Naive thymus-derived CD8-positive, alpha-beta T cell (primary cell): Measurements from ENCODE around the gene WDR1. TPM values are rescaled to one million over a fixed set of nuclear protein-coding genes. Genes with fewer than 3 reads are reported as not detected.
A peak's percentile ranks its signal among the peaks of the same experiment; 100 is the strongest.

Experiments used
- ATAC-seq, 2 donors: fragments of 150-1000 bp; cut with Tn5 transposase in 1 of 2; sonication (Bioruptor Pico), chemical (Tn5 transposase) in 1 of 2; 1 replicate in 1 of 2; 2 replicates in 1 of 2; pipeline ENCODE4 v1.10.0; 2021; ENCODE audit warnings: mild to moderate bottlenecking in 2 of 2, moderate library complexity in 2 of 2
- POLR2A ChIA-PET: fragments of 350-600 bp; sonication (Branson Sonifier 250); formaldehyde crosslinking; loops from one replicate; lab custom pipeline; 2021; ENCODE audit warnings: antibody characterized with exemption; lab: Charles Lee
- DNase-seq, 10 donors: peaks; one replicate each; pipeline versions ENCODE4 v3.0.0 to v3.0.0-alpha.2; 2020 to 2022
- H3K27ac Mint-ChIP-seq, 10 donors: one replicate each; pipeline ENCODE4 v1.8.0; 2020 to 2022; ENCODE audit warnings: mild to moderate bottlenecking in 10 of 10, mixed read lengths in 10 of 10, moderate library complexity in 4 of 10, inconsistent platforms in 1 of 10
- H3K27me3 Mint-ChIP-seq, 5 donors: one replicate each; pipeline ENCODE4 v1.8.0; 2021 to 2022; ENCODE audit warnings: mixed read lengths in 5 of 5
- H3K36me3 Mint-ChIP-seq, 3 donors: one replicate each; pipeline ENCODE4 v1.8.0; 2020 to 2022; ENCODE audit warnings: mixed read lengths in 3 of 3, mild to moderate bottlenecking in 2 of 3, inconsistent platforms in 1 of 3
- H3K4me1 Mint-ChIP-seq, 4 donors: one replicate each; pipeline ENCODE4 v1.8.0; 2021 to 2022; ENCODE audit warnings: mixed read lengths in 4 of 4
- H3K4me3 Mint-ChIP-seq, 10 donors: one replicate each; pipeline ENCODE4 v1.8.0; 2020 to 2022; ENCODE audit warnings: mild to moderate bottlenecking in 10 of 10, mixed read lengths in 10 of 10, moderate library complexity in 6 of 10, inconsistent platforms in 1 of 10
- H3K9me3 Mint-ChIP-seq, 9 donors: one replicate each; pipeline ENCODE4 v1.8.0; 2020 to 2022; ENCODE audit warnings: mixed read lengths in 9 of 9, mild to moderate bottlenecking in 3 of 9, inconsistent platforms in 1 of 9, moderate library complexity in 1 of 9
- polyA plus RNA-seq, 3 donors: library from polyadenylated mRNA; unstranded; fragments of 300-500 nt; fragmentation: Illumina TruSeq; gene quantifications; one replicate each; pipeline ENCODE4 v1.2.3, GENCODE V29; 2021
- total RNA-seq, 8 experiments: library from RNA in 2 of 8; stranded (reverse) in 2 of 8; gene quantifications; one replicate each; pipeline ENCODE4 v1.2.3 and lab custom pipeline; 2021 to 2026

Gene WDR1
- total and polyA plus RNA-seq, 5 experiments from 2014 or later = 295 to 378 (median 304) TPM

GRCh38 chr4:10069075-10069642 is 47.4 kb downstream of the WDR1 start:
- POLR2A ChIA-PET = no interaction called here
- peaks cover 0 to 75% (median 13%) of the 10 kb centered on the region in 3 donors for H3K36me3 Mint-ChIP-seq
- no peak for ATAC-seq
- H3K27ac Mint-ChIP-seq = peak overlapping the region in 3 of 10 donors; percentile 25 to 49 (median 31)
- no peaks in the 10 kb centered on the region for H3K9me3 Mint-ChIP-seq
- no peaks in the 10 kb centered on the region for H3K27me3 Mint-ChIP-seq
- DNase-seq = no peak
- H3K4me3 Mint-ChIP-seq = no peak overlapping the region
- peaks cover 0 to 9% (median 7%) of the 10 kb centered on the region in 4 donors for H3K4me1 Mint-ChIP-seq

GRCh38 chr4:10066670-10067651 is 49.6 kb downstream of the WDR1 start:
- DNase-seq (no peak), ATAC-seq (no peak)
- H3K36me3 Mint-ChIP-seq = peaks cover 0 to 72% (median 13%) of the 10 kb centered on the region in 3 donors
- H3K27ac Mint-ChIP-seq = peak overlapping the region in 4 of 10 donors; percentile 27 to 74 (median 44)
- H3K9me3 Mint-ChIP-seq = no peaks in the 10 kb centered on the region
- POLR2A ChIA-PET = no interaction called here
- H3K4me3 Mint-ChIP-seq = no peak overlapping the region
- peaks cover 0 to 5% (median under 1%) of the 10 kb centered on the region in 4 donors for H3K4me1 Mint-ChIP-seq
- H3K27me3 Mint-ChIP-seq = no peaks in the 10 kb centered on the region

- no peak for ATAC-seq
- POLR2A ChIA-PET = interaction anchor here (0.5 kb wide), 1 partner anchor 47 kb away, joined by 5 read pairs; no protein-coding TSS in a partner anchor
- Mint-ChIP-seq H3K4me3 (no peak overlapping the region), H3K36me3 (peaks cover 0 to 70% (median 13%) of the 10 kb centered on the region in 3 donors), H3K9me3 (no peaks in the 10 kb centered on the region), H3K27me3 (no peaks in the 10 kb centered on the region), H3K4me1 (peaks cover 0 to 5% (median 0%) of the 10 kb centered on the region in 4 donors), H3K27ac (peak overlapping the region in 5 of 10 donors; percentile 42 to 74 (median 50))
- DNase-seq = no peak
These were observed 50.4 kb downstream of the WDR1 start for GRCh38 chr4:10066206-10066605.

- peaks cover 0 to 1% (median 0%) of the 10 kb centered on the region in 9 donors for H3K9me3 Mint-ChIP-seq
These were observed 52.9 kb downstream of the WDR1 start for GRCh38 chr4:10063544-10064300.

GRCh38 chr4:10061650-10062415 is 54.8 kb downstream of the WDR1 start:
- H3K27me3 Mint-ChIP-seq = no peaks in the 10 kb centered on the region
- no peak for ATAC-seq
- H3K4me1 Mint-ChIP-seq = peaks cover 0 to 4% (median 0%) of the 10 kb centered on the region in 4 donors
- H3K27ac Mint-ChIP-seq = peak overlapping the region in 2 of 10 donors; percentile 42 to 55
- H3K4me3 Mint-ChIP-seq = no peak overlapping the region
- no peak for DNase-seq
- POLR2A ChIA-PET = no interaction called here
- peaks cover 0 to 76% (median 24%) of the 10 kb centered on the region in 3 donors for H3K36me3 Mint-ChIP-seq
- peaks cover 0 to 4% (median 0%) of the 10 kb centered on the region in 9 donors for H3K9me3 Mint-ChIP-seq

More at GRCh38 chr4:10063544-10064300, 52.9 kb downstream of the WDR1 start:
- DNase-seq (no peak), ATAC-seq (no peak)
- Mint-ChIP-seq H3K27me3 (no peaks in the 10 kb centered on the region), H3K27ac (peak overlapping the region in 3 of 10 donors; percentile 14 to 74 (median 64)), H3K4me1 (peaks cover 0 to 2% (median under 1%) of the 10 kb centered on the region in 4 donors), H3K4me3 (no peak overlapping the region), H3K36me3 (peaks cover 0 to 77% (median 17%) of the 10 kb centered on the region in 3 donors)
- POLR2A ChIA-PET = no interaction called here

GRCh38 chr4:10058371-10058770 is 58.2 kb downstream of the WDR1 start:
- no peak for ATAC-seq
- no peak for DNase-seq
- POLR2A ChIA-PET = no interaction called here
- H3K27me3 Mint-ChIP-seq = no peaks in the 10 kb centered on the region
- H3K4me3 Mint-ChIP-seq = no peak overlapping the region
- H3K9me3 Mint-ChIP-seq = peaks cover 0 to 4% (median 0%) of the 10 kb centered on the region in 9 donors
- H3K27ac Mint-ChIP-seq = no peak overlapping the region
- H3K4me1 Mint-ChIP-seq = peaks cover 0 to 10% (median 2%) of the 10 kb centered on the region in 4 donors
- H3K36me3 Mint-ChIP-seq = peaks cover 5 to 54% (median 14%) of the 10 kb centered on the region in 3 donors

- Mint-ChIP-seq H3K36me3 (peaks cover 5 to 42% (median 14%) of the 10 kb centered on the region in 3 donors), H3K4me1 (peaks cover 0 to 13% (median 7%) of the 10 kb centered on the region in 4 donors), H3K9me3 (peaks cover 0 to 4% (median 0%) of the 10 kb centered on the region in 9 donors), H3K27ac (no peak overlapping the region), H3K27me3 (no peaks in the 10 kb centered on the region), H3K4me3 (no peak overlapping the region)
- ATAC-seq (no peak), DNase-seq (no peak)
- POLR2A ChIA-PET = no interaction called here
These were observed 59.6 kb downstream of the WDR1 start for GRCh38 chr4:10057023-10057395.

- H3K9me3 Mint-ChIP-seq = peaks cover 0 to 4% (median 0%) of the 10 kb centered on the region in 9 donors
- ATAC-seq = no peak
- no peak for DNase-seq
- peaks cover 0 to 13% (median 7%) of the 10 kb centered on the region in 4 donors for H3K4me1 Mint-ChIP-seq
- peaks cover 5 to 40% (median 14%) of the 10 kb centered on the region in 3 donors for H3K36me3 Mint-ChIP-seq
- POLR2A ChIA-PET = no interaction called here
- peak overlapping the region in 3 of 10 donors; percentile 38 to 68 (median 53) for H3K27ac Mint-ChIP-seq
- no peaks in the 10 kb centered on the region for H3K27me3 Mint-ChIP-seq
- no peak overlapping the region for H3K4me3 Mint-ChIP-seq
These were observed 60.1 kb downstream of the WDR1 start for GRCh38 chr4:10056334-10057022.

GRCh38 chr4:10055871-10056270 is 60.7 kb downstream of the WDR1 start:
- Mint-ChIP-seq H3K36me3 (peaks cover 5 to 34% (median 14%) of the 10 kb centered on the region in 3 donors), H3K4me3 (no peak overlapping the region), H3K27me3 (no peaks in the 10 kb centered on the region), H3K27ac (peak overlapping the region in 3 of 10 donors; percentile 2 to 38 (median 3)), H3K4me1 (peaks cover 0 to 13% (median 7%) of the 10 kb centered on the region in 4 donors), H3K9me3 (peaks cover 0 to 4% (median 0%) of the 10 kb centered on the region in 9 donors)
- DNase-seq = no peak
- POLR2A ChIA-PET = no interaction called here
- no peak for ATAC-seq

- Mint-ChIP-seq H3K27me3 (no peaks in the 10 kb centered on the region), H3K4me1 (peaks cover 0 to 14% (median 7%) of the 10 kb centered on the region in 4 donors), H3K9me3 (peaks cover 0 to 4% (median 0%) of the 10 kb centered on the region in 9 donors), H3K36me3 (peaks cover 5 to 25% (median 14%) of the 10 kb centered on the region in 3 donors), H3K27ac (no peak overlapping the region), H3K4me3 (no peak overlapping the region)
- DNase-seq (no peak), ATAC-seq (no peak)
- POLR2A ChIA-PET = no interaction called here
These were observed 62.0 kb downstream of the WDR1 start for GRCh38 chr4:10054571-10055041.
